Stimulated activated CD4-positive, alpha-beta T cell treated with anti-CD3 and anti-CD28 coated beads, Interleukin-4, amount 100 ng/mL, for 1 hour (primary cell): ENCODE results near the gene MYO16.
"Not testable (repeated sequence)": the region's sequence is repeated elsewhere in the genome, so short reads cannot be mapped to it uniquely, and the experiment has no call there.

ENCODE experiments used
- DNase-seq: peaks from one replicate; pipeline ENCODE4 v3.0.0-alpha.2; 2020

Gene MYO16

GRCh38 chr13:109211616-109212015 is 582.2 kb downstream of the MYO16 start:
- no peak for DNase-seq

GRCh38 chr13:109212650-109213049 is 583.2 kb downstream of the MYO16 start:
- no peak for DNase-seq

GRCh38 chr13:109213714-109214113 is 584.3 kb downstream of the MYO16 start:
- no peak for DNase-seq

- DNase-seq = no peak
Measured at GRCh38 chr13:109214393-109214792, 585.0 kb downstream of the MYO16 start.

GRCh38 chr13:109215377-109215776 is 586.0 kb downstream of the MYO16 start:
- no peak for DNase-seq

- not testable (repeated sequence) for DNase-seq
Measured at GRCh38 chr13:109217510-109217909, 588.1 kb downstream of the MYO16 start.

- no peak for DNase-seq
Measured at GRCh38 chr13:109220631-109221030, 591.2 kb downstream of the MYO16 start.

- no peak for DNase-seq
Measured at GRCh38 chr13:109224033-109224432, 594.6 kb downstream of the MYO16 start.

- no peak for DNase-seq
Measured at GRCh38 chr13:109226631-109227030, 597.2 kb downstream of the MYO16 start.

GRCh38 chr13:109227344-109227940 is 598.0 kb downstream of the MYO16 start:
- DNase-seq = no peak

- no peak for DNase-seq
Measured at GRCh38 chr13:109228211-109228610, 598.8 kb downstream of the MYO16 start.

GRCh38 chr13:109231888-109232287 is 602.5 kb downstream of the MYO16 start:
- DNase-seq = no peak

GRCh38 chr13:109233293-109233692 is 603.9 kb downstream of the MYO16 start:
- DNase-seq = no peak

GRCh38 chr13:109235901-109236300 is 606.5 kb downstream of the MYO16 start:
- DNase-seq = no peak

GRCh38 chr13:109241160-109241559 is 611.7 kb downstream of the MYO16 start:
- DNase-seq = no peak

GRCh38 chr13:109243311-109243951 is 614.0 kb downstream of the MYO16 start:
- no peak for DNase-seq

- DNase-seq = no peak
Measured at GRCh38 chr13:109244566-109244965, 615.2 kb downstream of the MYO16 start.

- DNase-seq = no peak
Measured at GRCh38 chr13:109246001-109246400, 616.6 kb downstream of the MYO16 start.

- DNase-seq = no peak
Measured at GRCh38 chr13:109249780-109250528, 620.5 kb downstream of the MYO16 start.

- no peak for DNase-seq
Measured at GRCh38 chr13:109251956-109252355, 622.5 kb downstream of the MYO16 start.

- DNase-seq = no peak
Measured at GRCh38 chr13:109253316-109253715, 623.9 kb downstream of the MYO16 start.

- no peak for DNase-seq
Measured at GRCh38 chr13:109254274-109254673, 624.9 kb downstream of the MYO16 start.

- DNase-seq = no peak
Measured at GRCh38 chr13:109255141-109255856, 625.9 kb downstream of the MYO16 start.
